ENCODE data around the gene GRK7. TPM values are rescaled to one million over a fixed set of nuclear protein-coding genes. Genes with fewer than 3 reads are reported as not detected.

The GRK7 gene
- total and polyA plus RNA-seq, 9 of the 15 experiments (the other 6 are each of a cell fraction or from before 2014, with no cell fraction given) = 0.01 to 0.08 (median 0.04) TPM; not detected in 3

DNA sequence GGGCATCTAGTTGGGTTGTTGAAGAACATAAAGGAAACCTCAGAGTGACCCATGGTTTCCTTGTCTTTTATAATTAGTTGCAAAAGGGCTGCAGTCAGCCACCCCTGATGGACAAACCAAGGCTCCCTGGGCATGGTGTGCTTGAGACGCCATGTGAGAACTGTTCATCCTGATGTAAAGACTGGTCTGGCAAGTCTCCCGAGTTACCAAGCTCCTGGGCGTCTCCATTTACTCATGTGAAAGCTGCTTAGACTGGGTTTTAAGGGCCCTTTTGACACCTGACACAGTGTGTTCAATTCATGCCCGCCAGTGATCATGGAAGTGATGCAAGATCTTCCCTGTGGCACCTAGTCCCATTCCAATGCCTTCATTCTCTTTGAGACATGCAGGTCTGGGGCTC is 49.4 kb downstream of the GRK7 start:
- Histone ChIP-seq H3K4me1 (replicated peaks in 1 of 2; ENCODE audit: control insufficient read depth in 2 of 2, insufficient read depth in 2 of 2, low read length in 2 of 2) (peaks cover 0 to 2% of the 10 kb centered on the region in 2 experiments; a peak in 2 of 5 replicates), H3K79me2 (ENCODE audit: control insufficient read depth, insufficient read depth, low read length) (no peaks in the 10 kb centered on the region), H3K9me3 (replicated peaks; ENCODE audit: control insufficient read depth, insufficient read depth, low read depth, low read length) (no peaks in the 10 kb centered on the region), H3K4me2 (ENCODE audit: insufficient read depth, low read length) (no peak overlapping the region), H3K4me3 (no peak overlapping the region), H3K27ac (ENCODE audit: extremely low read depth, low read depth, low read length) (no peak overlapping the region), H3K9me1 (ENCODE audit: control insufficient read depth, insufficient read depth, low read length) (no peaks in the 10 kb centered on the region), H3K9ac (ENCODE audit: insufficient read depth in 1 of 2, low read depth in 2 of 2, low read length in 2 of 2) (no peak overlapping the region), H3K27me3 (ENCODE audit: control insufficient read depth in 2 of 2, insufficient read depth in 2 of 2, low read length in 2 of 2) (no peaks in the 10 kb centered on the region), H2AFZ (ENCODE audit: low read depth, low read length) (0 out of 2 replicates have a peak overlapping the region, but pooled peaks have one; percentile 27), H4K20me1 (replicated peaks; ENCODE audit: control insufficient read depth, insufficient read depth, low read length) (no peaks in the 10 kb centered on the region), H3K36me3 (ENCODE audit: control insufficient read depth, insufficient read depth, low read length) (no peaks in the 10 kb centered on the region)
- intact Hi-C loops (cut with micrococcal nuclease) (no loop called here), in situ Hi-C loops (cut with MboI) (no loop called here)
- WGBS (ENCODE audit: insufficient coverage, low coverage, missing lambda C conversion rate) = 29% methylated on average over 4 of the region's 4 CpGs
- ChIA-PET CTCF (ENCODE audit: low intra/inter-chr PET ratio) (no interaction called here), POLR2A (no interaction called here)
- ATAC-seq (no peak), DNase-seq (ENCODE audit: extremely low read depth in 1 of 4, low spot score in 3 of 4) (no peak), FAIRE-seq (no peak)
- TF ChIP-seq, protein P1, sequence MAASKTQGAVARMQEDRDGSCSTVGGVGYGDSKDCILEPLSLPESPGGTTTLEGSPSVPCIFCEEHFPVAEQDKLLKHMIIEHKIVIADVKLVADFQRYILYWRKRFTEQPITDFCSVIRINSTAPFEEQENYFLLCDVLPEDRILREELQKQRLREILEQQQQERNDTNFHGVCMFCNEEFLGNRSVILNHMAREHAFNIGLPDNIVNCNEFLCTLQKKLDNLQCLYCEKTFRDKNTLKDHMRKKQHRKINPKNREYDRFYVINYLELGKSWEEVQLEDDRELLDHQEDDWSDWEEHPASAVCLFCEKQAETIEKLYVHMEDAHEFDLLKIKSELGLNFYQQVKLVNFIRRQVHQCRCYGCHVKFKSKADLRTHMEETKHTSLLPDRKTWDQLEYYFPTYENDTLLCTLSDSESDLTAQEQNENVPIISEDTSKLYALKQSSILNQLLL (CRISPR knock-in tag; IDR thresholded peaks at IDR 0.05; ENCODE audit: borderline replicate concordance) = no peak
- TF ChIP-seq CBX1 (IDR thresholded peaks at IDR 0.05; ENCODE audit: low read depth) (no peak), MTF1 (CRISPR knock-in tag; IDR thresholded peaks at IDR 0.05; ENCODE audit: borderline replicate concordance) (no peak), DNMT1 (IDR thresholded peaks at IDR 0.05) (no peak), CREB1 (IDR thresholded peaks at IDR 0.05) (no peak), CREB1 (CRISPR knock-in tag; IDR thresholded peaks at IDR 0.05) (no peak), HDGF (IDR thresholded peaks at IDR 0.05) (no peak), SNRNP70 (optimal IDR thresholded peaks at IDR 0.05; ENCODE audit: low read depth, low read length) (no peak), WHSC1 (IDR thresholded peaks at IDR 0.05; ENCODE audit: low read length) (no peak), RFX1 (IDR thresholded peaks at IDR 0.05) (no peak)
- TF ChIP-seq, protein P2, sequence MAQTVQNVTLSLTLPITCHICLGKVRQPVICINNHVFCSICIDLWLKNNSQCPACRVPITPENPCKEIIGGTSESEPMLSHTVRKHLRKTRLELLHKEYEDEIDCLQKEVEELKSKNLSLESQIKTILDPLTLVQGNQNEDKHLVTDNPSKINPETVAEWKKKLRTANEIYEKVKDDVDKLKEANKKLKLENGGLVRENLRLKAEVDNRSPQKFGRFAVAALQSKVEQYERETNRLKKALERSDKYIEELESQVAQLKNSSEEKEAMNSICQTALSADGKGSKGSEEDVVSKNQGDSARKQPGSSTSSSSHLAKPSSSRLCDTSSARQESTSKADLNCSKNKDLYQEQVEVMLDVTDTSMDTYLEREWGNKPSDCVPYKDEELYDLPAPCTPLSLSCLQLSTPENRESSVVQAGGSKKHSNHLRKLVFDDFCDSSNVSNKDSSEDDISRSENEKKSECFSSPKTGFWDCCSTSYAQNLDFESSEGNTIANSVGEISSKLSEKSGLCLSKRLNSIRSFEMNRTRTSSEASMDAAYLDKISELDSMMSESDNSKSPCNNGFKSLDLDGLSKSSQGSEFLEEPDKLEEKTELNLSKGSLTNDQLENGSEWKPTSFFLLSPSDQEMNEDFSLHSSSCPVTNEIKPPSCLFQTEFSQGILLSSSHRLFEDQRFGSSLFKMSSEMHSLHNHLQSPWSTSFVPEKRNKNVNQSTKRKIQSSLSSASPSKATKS (CRISPR knock-in tag; IDR thresholded peaks at IDR 0.05) = no peak
- TF ChIP-seq, protein P3, sequence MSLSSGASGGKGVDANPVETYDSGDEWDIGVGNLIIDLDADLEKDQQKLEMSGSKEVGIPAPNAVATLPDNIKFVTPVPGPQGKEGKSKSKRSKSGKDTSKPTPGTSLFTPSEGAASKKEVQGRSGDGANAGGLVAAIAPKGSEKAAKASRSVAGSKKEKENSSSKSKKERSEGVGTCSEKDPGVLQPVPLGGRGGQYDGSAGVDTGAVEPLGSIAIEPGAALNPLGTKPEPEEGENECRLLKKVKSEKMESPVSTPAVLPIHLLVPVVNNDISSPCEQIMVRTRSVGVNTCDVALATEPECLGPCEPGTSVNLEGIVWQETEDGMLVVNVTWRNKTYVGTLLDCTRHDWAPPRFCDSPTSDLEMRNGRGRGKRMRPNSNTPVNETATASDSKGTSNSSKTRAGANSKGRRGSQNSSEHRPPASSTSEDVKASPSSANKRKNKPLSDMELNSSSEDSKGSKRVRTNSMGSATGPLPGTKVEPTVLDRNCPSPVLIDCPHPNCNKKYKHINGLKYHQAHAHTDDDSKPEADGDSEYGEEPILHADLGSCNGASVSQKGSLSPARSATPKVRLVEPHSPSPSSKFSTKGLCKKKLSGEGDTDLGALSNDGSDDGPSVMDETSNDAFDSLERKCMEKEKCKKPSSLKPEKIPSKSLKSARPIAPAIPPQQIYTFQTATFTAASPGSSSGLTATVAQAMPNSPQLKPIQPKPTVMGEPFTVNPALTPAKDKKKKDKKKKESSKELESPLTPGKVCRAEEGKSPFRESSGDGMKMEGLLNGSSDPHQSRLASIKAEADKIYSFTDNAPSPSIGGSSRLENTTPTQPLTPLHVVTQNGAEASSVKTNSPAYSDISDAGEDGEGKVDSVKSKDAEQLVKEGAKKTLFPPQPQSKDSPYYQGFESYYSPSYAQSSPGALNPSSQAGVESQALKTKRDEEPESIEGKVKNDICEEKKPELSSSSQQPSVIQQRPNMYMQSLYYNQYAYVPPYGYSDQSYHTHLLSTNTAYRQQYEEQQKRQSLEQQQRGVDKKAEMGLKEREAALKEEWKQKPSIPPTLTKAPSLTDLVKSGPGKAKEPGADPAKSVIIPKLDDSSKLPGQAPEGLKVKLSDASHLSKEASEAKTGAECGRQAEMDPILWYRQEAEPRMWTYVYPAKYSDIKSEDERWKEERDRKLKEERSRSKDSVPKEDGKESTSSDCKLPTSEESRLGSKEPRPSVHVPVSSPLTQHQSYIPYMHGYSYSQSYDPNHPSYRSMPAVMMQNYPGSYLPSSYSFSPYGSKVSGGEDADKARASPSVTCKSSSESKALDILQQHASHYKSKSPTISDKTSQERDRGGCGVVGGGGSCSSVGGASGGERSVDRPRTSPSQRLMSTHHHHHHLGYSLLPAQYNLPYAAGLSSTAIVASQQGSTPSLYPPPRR (CRISPR knock-in tag; IDR thresholded peaks at IDR 0.05; ENCODE audit: borderline replicate concordance) = no peak
- BruUV-seq (replicated peaks) = no TSS peak

Data from K562 (cell line).